DND-41 (cell line): ENCODE data around the gene SEC14L2.

Experiments used
- CTCF ChIP-seq: IDR thresholded peaks from 2 replicates; pipeline ENCODE4 v1.5.1; 2012; ENCODE audit warnings: borderline replicate concordance, low read length, moderate library complexity, mild to moderate bottlenecking; ENCODE audit not compliant: poor library complexity, severe bottlenecking; ENCODE audit errors: extremely low read depth
- EZH2 ChIP-seq: IDR thresholded peaks from 3 replicates; pipeline ENCODE4 v1.6.1; 2012; ENCODE audit warnings: borderline replicate concordance, low read depth, mild to moderate bottlenecking, moderate library complexity, low read length, inconsistent platforms; ENCODE audit not compliant: severe bottlenecking

GRCh38 chr22:30423301-30423958, 26.6 kb downstream of the SEC14L2 start:
- TF ChIP-seq CTCF (peak; percentile 32), EZH2 (no peak)
